Fibroblast of lung (primary cell): ENCODE data around the gene ARHGAP42.

Experiments used
- EZH2 ChIP-seq: IDR thresholded peaks from 2 replicates; pipeline ENCODE4 v1.5.1; 2012; ENCODE audit warnings: low read length, control low read depth, mild to moderate bottlenecking; ENCODE audit errors: missing control alignments
- TF ChIP-seq, protein P1 (sequence below), 2 donors: IDR thresholded peaks in 1 of 2; conservative IDR thresholded peaks in 1 of 2; 1 replicate in 1 of 2; 2 replicates in 1 of 2; pipeline ENCODE4 v1.5.1; 2011 to 2012; ENCODE audit warnings: low read length in 2 of 2, control low read depth in 1 of 2, inconsistent platforms in 1 of 2, low read depth in 1 of 2, mild to moderate bottlenecking in 1 of 2

DNA sequence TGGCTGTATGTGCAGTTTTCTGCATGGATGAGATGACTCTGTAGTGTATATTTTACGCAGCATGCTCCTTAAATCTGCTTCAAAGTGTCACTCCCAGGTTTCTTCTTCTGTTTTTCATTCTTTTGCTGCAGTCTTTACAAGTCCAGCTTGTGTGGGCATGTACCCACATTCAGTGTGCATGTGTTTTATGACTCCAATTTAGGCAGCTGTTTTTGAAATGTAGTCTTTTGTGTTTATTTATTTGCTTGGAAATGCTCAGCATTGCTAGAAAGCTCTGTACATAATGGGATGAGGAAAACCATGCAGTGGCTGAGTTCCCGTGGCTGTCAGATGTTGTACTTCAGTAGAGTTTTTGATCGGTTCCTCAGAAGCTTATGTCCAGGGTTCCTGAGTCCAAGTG is 138.5 kb downstream of the ARHGAP42 start:
- TF ChIP-seq, protein P1, sequence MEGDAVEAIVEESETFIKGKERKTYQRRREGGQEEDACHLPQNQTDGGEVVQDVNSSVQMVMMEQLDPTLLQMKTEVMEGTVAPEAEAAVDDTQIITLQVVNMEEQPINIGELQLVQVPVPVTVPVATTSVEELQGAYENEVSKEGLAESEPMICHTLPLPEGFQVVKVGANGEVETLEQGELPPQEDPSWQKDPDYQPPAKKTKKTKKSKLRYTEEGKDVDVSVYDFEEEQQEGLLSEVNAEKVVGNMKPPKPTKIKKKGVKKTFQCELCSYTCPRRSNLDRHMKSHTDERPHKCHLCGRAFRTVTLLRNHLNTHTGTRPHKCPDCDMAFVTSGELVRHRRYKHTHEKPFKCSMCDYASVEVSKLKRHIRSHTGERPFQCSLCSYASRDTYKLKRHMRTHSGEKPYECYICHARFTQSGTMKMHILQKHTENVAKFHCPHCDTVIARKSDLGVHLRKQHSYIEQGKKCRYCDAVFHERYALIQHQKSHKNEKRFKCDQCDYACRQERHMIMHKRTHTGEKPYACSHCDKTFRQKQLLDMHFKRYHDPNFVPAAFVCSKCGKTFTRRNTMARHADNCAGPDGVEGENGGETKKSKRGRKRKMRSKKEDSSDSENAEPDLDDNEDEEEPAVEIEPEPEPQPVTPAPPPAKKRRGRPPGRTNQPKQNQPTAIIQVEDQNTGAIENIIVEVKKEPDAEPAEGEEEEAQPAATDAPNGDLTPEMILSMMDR (conservative IDR thresholded peaks at IDR 0.05 in 1 of 2, IDR thresholded peaks at IDR 0.05 in 1 of 2; ENCODE audit: low read depth in 1 of 2, low read length in 2 of 2): no peak
- no peak for TF ChIP-seq EZH2
